ENCODE measurements around the gene WSCD2.

GRCh38 chr12:108112832-108113556, 16.1 kb upstream of the WSCD2 start:
- TF ChIP-seq CTCF (IDR thresholded peaks at IDR 0.05) (no peak), POLR2A (IDR thresholded peaks at IDR 0.05) (no peak), POLR2AphosphoS5 (IDR thresholded peaks at IDR 0.05) (no peak)

All from prostate gland (tissue), 2 donors.